ENCODE data around the gene GALNT17.

The GALNT17 gene

GRCh38 chr7:71137479-71137878 is 5.5 kb downstream of the GALNT17 start:
- H3K36me3 ChIP-seq (ENCODE audit: insufficient read depth, low read length) = no peaks in the 10 kb centered on the region
- no peak overlapping the region for H3K4me3 ChIP-seq (ENCODE audit: low read depth in 1 of 2, low read length in 2 of 2)
- H3K4me2 ChIP-seq (ENCODE audit: insufficient read depth, low read length) = no peak overlapping the region
- no peak overlapping the region for H2AFZ ChIP-seq (ENCODE audit: low read depth, low read length)
- TF ChIP-seq CTCF (IDR thresholded peaks at IDR 0.05; ENCODE audit: borderline replicate concordance, extremely low read depth, low read length, poor library complexity, severe bottlenecking) (no peak), EZH2 (IDR thresholded peaks at IDR 0.05; ENCODE audit: borderline replicate concordance, low read depth, low read length, severe bottlenecking) (no peak)
- H3K27ac ChIP-seq (ENCODE audit: low read length) = no peak overlapping the region
- H4K20me1 ChIP-seq (ENCODE audit: insufficient read depth, low read length) = no peaks in the 10 kb centered on the region
- H3K9ac ChIP-seq (ENCODE audit: low read depth, low read length) = no peak overlapping the region
- DNase-seq (no peak), ATAC-seq (ENCODE audit: insufficient read depth, low read depth) (no peak)
- no peaks in the 10 kb centered on the region for H3K79me2 ChIP-seq (ENCODE audit: insufficient read depth, low read length)
- no peaks in the 10 kb centered on the region for H3K27me3 ChIP-seq (ENCODE audit: insufficient read depth, low read length, poor library complexity)
- H3K9me3 ChIP-seq (ENCODE audit: insufficient read depth, low read length, severe bottlenecking) = no peaks in the 10 kb centered on the region
- no peaks in the 10 kb centered on the region for H3K4me1 ChIP-seq (ENCODE audit: insufficient read depth, low read length)

DNA sequence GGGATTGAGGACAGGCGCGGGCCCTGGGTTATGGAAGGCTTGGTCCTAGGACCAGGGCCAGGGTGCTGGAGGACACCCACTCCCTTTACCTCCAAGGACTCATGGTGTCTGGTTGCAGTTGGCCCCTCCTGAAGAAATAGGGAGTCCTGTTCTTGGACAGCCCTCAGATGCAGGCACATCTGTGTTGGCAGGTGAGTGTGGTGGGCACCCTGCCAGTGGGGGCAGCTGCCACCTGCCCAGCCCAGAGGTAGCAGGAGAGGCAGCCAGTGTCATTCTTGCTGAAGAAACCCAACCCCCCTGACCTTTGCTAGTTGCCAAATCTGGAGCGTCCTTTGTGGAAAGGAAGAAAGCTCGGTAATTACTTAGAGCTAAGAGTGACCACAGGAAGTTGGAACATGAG is 8.3 kb downstream of the GALNT17 start:
- no peak for ATAC-seq (ENCODE audit: insufficient read depth, low read depth)
- H3K36me3 ChIP-seq (ENCODE audit: insufficient read depth, low read length) = no peaks in the 10 kb centered on the region
- H3K9me3 ChIP-seq (ENCODE audit: insufficient read depth, low read length, severe bottlenecking) = no peaks in the 10 kb centered on the region
- no peak overlapping the region for H3K9ac ChIP-seq (ENCODE audit: low read depth, low read length)
- no peak overlapping the region for H3K4me3 ChIP-seq (ENCODE audit: low read depth in 1 of 2, low read length in 2 of 2)
- no peak overlapping the region for H2AFZ ChIP-seq (ENCODE audit: low read depth, low read length)
- no peak overlapping the region for H3K27ac ChIP-seq (ENCODE audit: low read length)
- no peaks in the 10 kb centered on the region for H3K27me3 ChIP-seq (ENCODE audit: insufficient read depth, low read length, poor library complexity)
- H3K4me1 ChIP-seq (ENCODE audit: insufficient read depth, low read length) = no peaks in the 10 kb centered on the region
- no peak for TF ChIP-seq CTCF (IDR thresholded peaks at IDR 0.05; ENCODE audit: borderline replicate concordance, extremely low read depth, low read length, poor library complexity, severe bottlenecking)
- no peak for TF ChIP-seq EZH2 (IDR thresholded peaks at IDR 0.05; ENCODE audit: borderline replicate concordance, low read depth, low read length, severe bottlenecking)
- no peaks in the 10 kb centered on the region for H4K20me1 ChIP-seq (ENCODE audit: insufficient read depth, low read length)
- no peak for DNase-seq
- H3K4me2 ChIP-seq (ENCODE audit: insufficient read depth, low read length) = no peak overlapping the region
- H3K79me2 ChIP-seq (ENCODE audit: insufficient read depth, low read length) = no peaks in the 10 kb centered on the region

GRCh38 chr7:71144963-71145362 is 13.0 kb downstream of the GALNT17 start:
- H3K4me2 ChIP-seq (ENCODE audit: insufficient read depth, low read length) = no peak overlapping the region
- ATAC-seq (ENCODE audit: insufficient read depth, low read depth) (no peak), DNase-seq (no peak)
- H3K4me1 ChIP-seq (ENCODE audit: insufficient read depth, low read length) = no peaks in the 10 kb centered on the region
- H3K4me3 ChIP-seq (ENCODE audit: low read depth in 1 of 2, low read length in 2 of 2) = no peak overlapping the region
- no peaks in the 10 kb centered on the region for H3K9me3 ChIP-seq (ENCODE audit: insufficient read depth, low read length, severe bottlenecking)
- H2AFZ ChIP-seq (ENCODE audit: low read depth, low read length) = no peak overlapping the region
- no peaks in the 10 kb centered on the region for H3K27me3 ChIP-seq (ENCODE audit: insufficient read depth, low read length, poor library complexity)
- no peak overlapping the region for H3K27ac ChIP-seq (ENCODE audit: low read length)
- H3K79me2 ChIP-seq (ENCODE audit: insufficient read depth, low read length) = no peaks in the 10 kb centered on the region
- no peak for TF ChIP-seq CTCF (IDR thresholded peaks at IDR 0.05; ENCODE audit: borderline replicate concordance, extremely low read depth, low read length, poor library complexity, severe bottlenecking)
- TF ChIP-seq EZH2 (IDR thresholded peaks at IDR 0.05; ENCODE audit: borderline replicate concordance, low read depth, low read length, severe bottlenecking) = no peak
- H4K20me1 ChIP-seq (ENCODE audit: insufficient read depth, low read length) = no peaks in the 10 kb centered on the region
- H3K9ac ChIP-seq (ENCODE audit: low read depth, low read length) = no peak overlapping the region
- H3K36me3 ChIP-seq (ENCODE audit: insufficient read depth, low read length) = no peaks in the 10 kb centered on the region

Data from DND-41 (cell line).